ENCODE results near the gene MAP2K4.
"Not testable (repeated sequence)": the region's sequence is repeated elsewhere in the genome, so short reads cannot be mapped to it uniquely, and the experiment has no call there.

Gene MAP2K4

DNA sequence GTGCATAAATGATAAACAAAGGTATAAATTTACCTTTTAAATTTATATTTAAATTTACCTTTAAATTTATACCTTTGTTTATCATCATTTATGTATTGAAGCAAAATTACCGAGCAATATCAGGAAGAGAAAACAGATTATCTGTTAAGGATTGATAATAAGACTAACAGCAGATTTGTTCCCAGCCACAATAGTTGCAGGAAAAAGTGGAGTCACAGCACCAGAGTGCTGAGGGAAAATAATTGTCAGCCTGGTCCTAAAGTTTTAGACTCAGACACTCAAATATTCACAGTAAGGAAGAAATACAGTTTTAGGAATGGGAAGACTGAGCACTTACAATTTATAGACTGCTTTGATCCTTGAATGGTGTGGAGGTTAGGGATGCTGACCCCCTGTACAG lies 117.2 kb downstream of the MAP2K4 start:
- DNase-seq (ENCODE audit: low read depth in 2 of 2, low spot score in 1 of 2) = no peak

DNA sequence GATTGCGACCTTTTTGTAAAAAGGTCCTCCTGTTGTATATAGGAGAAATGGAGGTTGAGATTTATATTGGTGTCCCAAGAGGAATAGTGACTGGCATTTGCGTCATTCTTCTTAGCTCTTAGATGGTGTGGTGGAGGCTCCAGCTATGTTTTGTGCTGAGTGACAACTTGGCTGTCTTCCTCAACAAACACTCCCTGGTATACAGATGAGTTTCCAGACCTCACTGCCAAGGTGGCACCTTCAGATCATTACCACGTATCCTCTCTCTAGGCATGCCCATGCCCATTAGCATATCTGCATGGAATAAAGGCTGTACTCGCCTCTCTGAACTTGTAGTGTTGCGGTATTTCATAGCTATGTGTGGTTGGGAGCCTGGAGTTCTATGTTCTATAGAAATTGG lies 120.0 kb downstream of the MAP2K4 start:
- no peak for DNase-seq (ENCODE audit: low read depth in 2 of 2, low spot score in 1 of 2)

DNA sequence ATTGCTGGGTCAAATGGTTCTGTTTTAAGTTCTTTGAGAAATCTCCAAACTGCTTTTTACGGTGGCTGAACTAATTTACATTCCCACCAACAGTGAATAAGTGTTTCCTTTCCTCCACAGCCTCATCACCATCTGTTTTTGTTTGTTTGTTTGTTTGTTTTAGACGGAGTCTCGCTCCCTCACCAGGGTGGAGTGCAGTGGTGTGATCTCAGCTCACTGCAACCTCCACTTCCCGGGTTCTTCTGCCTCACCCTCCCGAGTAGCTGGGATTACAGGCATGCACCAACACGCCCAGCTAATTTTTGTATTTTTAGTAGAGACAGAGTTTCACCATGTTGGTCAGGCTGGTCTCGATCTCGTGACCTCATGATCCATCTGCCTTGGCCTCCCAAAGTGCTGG lies 141.5 kb downstream of the MAP2K4 start:
- DNase-seq (ENCODE audit: low read depth in 2 of 2, low spot score in 1 of 2) = not testable (repeated sequence)

DNA sequence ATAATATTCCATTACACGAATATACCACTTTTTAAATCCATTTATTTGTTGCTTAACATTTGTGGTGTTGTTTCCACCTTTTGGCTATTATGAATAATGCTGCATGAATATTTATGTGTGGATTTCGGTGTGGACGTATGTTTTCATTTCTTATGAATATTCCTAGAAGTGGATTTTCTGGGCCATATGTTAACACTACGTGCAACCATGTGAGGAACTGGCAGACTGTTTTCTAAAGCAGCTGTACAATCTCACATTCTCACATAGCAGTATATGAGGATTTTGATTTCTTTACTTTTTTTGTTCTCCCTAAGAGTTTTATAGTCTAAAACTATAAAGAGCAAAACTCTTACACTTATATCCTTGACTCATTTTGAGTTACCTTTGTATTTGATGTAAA lies 143.4 kb downstream of the MAP2K4 start:
- no peak for DNase-seq (ENCODE audit: low read depth in 2 of 2, low spot score in 1 of 2)

DNA sequence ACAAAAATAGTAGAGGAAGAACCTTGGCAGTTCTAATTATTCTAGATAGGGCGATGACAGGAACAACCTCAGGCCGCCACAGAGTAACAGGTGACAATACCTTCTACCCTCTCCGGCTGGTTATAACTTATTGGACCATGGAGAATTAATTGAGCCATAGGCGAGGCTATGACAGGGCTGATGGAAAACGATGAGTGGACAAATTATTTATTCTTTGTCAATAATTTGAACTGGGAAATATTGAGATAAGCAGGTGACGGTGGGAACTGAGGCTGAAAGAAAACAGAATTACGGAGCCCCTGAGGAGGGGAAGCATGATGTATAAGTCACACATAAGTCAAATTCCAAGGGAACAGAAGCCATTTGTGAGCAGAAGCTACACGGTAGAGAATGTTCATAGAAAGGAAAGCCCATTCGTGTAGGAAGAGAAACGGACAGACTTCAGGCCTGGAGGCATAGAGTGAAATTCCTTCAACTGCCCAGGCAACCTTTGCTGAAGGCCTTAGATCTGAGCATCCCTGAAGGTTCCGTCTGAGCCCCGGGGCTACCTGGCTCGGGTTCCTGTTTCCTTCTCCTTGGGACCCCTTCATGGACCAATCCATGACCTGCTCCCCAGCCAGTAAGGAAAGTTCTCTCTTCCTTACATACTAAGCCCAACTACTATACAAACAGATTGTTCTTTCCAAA lies 158.1 kb downstream of the MAP2K4 start:
- DNase-seq (ENCODE audit: low read depth in 2 of 2, low spot score in 1 of 2) = no peak

DNA sequence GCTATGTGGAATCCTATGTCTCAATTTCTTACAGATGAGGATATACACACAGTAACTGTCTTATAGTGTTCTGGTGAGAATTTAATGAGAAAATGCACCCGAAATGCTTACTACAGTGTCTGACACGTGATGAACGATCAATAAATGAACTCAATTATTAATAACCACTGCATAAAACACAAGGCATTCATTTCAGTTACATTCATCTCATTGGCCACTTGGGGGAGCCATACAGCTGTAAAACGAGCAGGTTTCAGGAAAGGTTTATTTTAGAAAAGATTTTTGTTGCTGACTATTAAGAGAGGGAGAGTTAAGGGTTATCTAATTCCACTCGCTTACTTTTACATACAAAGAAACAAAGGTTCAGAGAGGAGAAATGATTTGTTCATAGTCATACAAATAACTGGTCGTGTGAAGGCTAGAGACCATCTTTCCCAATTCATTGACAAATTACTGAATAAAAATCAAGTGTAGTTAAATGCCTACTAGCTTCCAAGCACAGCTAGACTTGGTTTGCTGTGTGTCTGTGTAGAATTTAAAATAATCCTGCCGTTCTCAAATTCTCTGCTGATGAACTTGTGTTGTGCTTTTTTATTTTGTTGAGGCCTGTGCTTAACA lies 160.1 kb downstream of the MAP2K4 start:
- no peak for DNase-seq (ENCODE audit: low read depth in 2 of 2, low spot score in 1 of 2)

DNA sequence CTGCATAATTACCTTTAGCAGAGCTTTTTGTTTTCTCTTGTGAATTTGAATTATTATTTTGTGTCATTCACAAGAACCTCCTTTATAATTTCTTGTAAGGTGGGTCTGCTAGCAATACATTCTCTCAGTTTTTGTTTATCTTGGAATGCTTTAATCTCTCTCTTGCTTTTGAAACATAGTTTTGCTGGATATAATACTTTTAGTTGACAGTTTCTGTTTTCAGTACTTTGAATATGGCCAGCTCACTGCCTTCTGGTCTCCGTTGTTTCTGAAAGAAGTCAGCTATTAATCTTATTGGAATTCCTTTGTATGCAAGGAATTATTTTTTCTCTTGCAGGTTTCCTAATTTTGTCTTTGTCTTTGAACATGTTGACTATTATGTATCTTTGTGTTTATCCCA lies 167.0 kb downstream of the MAP2K4 start:
- no peak for DNase-seq (ENCODE audit: low read depth in 2 of 2, low spot score in 1 of 2)

DNA sequence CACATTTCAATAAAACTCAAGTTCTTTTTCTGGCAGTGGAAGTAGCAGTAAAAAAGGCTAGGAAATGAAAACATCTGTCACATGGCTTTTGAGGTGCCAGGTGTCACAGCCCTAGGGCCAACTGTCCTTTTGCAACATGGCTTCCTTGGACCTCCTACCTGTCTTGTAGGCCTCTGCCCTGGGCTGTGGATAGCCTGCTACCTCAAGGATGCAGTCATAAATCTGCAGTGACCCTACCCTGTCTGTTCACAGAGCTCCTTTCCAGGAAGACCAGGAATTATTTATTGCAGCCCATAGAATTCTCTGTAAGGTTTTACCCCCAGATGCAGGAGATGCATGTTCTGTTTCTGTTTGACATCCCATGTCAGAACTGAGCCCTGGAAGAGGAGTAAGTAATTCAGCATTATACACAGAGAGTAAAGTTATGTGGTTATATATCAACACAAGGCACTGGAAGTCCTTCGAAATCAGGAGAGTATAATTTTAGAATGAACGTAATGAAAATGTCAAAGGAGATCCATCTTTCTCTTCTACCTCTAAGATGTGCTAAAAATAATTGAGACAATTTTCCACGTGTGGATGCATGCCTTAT lies 172.6 kb downstream of the MAP2K4 start:
- DNase-seq (ENCODE audit: low read depth in 2 of 2, low spot score in 1 of 2) = no peak
